Raji (cell line): ENCODE measurements around the gene KCTD21.

Experiments
- POLR2A ChIP-seq: IDR thresholded peaks from 2 replicates; pipeline ENCODE4 v1.6.1; 2011; ENCODE audit warnings: low read depth, low read length, control low read depth; ENCODE audit not compliant: insufficient read depth

Gene KCTD21

GRCh38 chr11:78221396-78222315 lies 33.2 kb upstream of the KCTD21 start:
- TF ChIP-seq POLR2A, result no peak

DNA sequence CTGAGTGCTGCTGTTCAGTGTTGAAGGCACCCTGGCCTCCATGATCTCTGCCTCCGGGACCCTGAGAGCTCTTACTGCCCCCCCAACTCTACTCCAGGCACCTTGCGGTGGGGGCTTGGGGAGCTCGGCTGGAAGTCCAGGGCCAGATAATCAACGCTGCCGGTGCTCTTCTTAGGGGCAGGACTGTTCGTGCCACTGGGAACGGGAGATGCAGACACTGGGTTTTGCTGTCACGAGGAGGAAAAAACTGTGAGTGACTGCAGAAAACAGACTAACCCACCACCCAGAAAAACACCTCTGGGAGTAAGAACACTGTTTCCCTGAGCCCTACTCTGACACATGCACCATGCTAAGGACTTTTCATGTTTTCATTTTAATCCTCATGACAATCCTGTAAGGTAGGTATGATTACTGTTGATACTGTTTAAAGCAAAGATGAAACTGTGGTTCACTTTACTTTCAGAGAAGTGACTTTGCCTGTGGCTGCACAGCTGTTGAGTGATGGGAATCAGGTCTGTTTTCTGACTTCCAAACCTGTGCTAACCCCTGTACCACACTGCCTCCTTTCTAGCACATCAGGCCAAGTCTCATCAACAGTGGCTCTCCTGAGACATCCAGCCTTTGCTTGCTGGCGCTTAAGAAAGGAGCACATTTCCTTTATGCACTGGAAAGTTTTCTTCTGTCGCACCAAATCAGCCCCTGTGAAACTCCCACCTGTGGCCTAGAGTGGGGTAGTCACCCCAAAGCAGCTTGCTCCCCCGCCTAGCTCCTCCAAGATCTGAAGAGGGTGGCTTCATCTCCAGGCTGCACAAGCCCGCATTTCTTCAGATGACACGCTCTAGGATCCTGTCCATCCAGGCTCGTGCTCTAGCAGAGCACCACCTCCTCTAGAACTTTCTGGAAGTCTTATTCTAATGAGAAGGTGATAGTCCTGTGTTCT lies 32.1 kb upstream of the KCTD21 start:
- no peak for TF ChIP-seq POLR2A

- TF ChIP-seq POLR2A, result no peak
These were observed 31.2 kb upstream of the KCTD21 start for GRCh38 chr11:78219493-78220217.

GRCh38 chr11:78218707-78219492 lies 30.5 kb upstream of the KCTD21 start:
- TF ChIP-seq POLR2A, result no peak

DNA sequence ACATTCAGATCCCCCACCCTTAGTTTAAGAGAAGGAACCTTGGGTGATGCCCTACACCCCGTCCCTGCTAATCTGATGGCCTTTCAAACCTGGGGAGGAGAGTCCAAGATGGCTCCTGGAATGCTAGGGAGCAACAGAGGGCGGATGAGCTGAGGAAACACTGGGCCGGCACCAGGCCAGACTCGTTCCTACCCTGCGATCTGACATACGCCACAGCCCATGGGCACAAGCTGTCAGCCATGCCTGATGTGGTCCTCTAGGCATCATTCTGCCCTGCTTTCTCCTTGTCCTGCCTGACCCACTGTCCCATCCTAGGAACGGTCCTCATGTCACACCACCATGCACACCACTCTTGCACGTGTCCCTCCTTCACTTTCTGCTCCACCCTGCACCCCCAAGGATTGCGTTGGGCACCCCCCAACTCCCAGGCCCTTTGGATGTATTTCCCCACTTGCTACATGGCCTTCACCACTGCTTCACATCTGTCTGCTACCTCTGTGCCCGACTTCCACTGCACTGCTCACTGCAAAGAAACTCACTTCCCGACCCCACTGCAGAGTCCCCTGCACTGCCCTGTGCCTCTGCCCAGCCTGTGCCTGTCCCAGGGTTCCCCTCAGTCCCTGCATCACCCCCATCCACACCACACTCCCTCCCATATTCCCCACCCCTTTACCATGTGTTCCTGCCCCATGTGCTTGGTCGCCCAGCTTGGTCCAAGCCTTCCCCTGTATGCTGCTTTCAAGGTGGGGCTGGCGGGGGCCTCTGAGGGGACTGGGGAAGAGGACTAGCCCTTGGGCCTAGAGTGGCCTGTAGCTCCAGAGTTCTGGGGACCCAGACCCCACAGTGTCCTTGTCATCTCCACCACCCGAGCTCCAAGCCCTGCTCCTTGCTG lies 29.5 kb upstream of the KCTD21 start:
- TF ChIP-seq POLR2A, result no peak

DNA sequence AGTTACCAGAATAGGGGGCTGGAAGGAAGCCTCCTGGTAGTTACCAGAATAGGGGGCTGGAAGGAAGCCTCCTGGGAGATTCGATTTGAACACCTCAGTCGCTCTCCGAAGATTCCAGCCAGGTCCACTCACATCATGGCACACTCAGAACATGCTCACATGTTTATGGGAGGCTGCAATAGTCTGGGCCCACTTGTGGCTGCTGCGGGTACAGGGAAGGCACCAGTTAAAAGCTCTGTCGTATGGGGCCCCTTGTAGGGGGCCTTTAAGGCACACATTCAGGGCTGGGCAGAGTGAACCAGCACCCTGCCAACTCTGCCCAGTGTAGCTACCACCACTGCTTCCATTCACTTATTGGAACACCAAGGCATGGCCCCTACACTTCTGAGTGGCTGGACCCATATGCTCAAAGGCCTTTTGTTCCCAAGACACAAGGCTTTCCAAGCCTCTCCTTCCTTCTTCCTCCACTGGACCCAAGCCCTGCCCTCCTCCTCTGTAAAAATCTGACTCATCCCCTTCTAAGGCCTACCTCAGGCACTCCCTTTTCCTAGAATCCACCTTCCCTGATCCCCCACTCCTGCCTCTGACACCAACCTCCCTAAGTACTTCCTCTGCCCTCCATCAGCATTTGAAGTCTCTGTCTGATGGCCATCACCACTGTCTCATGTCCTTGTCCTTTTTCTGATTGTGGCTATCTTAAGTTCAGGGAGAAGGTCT lies 28.3 kb upstream of the KCTD21 start:
- TF ChIP-seq POLR2A, result no peak

DNA sequence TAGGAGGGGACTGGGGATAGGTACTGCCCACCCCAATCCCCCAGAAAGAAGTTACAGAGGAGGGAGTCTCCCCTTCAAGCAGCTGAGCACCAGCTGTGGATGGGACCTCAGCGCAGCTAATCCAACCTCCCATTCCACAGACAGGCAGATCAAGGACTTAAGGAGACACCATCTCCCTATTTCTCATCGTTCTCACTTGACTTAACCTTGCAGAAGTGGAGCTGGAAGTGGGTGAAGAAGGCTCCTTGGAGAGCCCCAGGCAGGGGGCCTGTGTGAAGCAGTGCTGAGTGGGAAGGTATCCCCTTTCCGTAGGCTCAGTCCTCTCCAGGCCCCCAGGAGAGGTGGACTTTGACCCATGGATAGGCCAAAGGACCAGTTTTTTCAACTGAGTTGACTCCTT lies 27.6 kb upstream of the KCTD21 start:
- no peak for TF ChIP-seq POLR2A

- TF ChIP-seq POLR2A, result no peak
These were observed 26.1 kb upstream of the KCTD21 start for GRCh38 chr11:78214331-78215194.

- no peak for TF ChIP-seq POLR2A
These were observed 25.3 kb upstream of the KCTD21 start for GRCh38 chr11:78213526-78214330.

GRCh38 chr11:78212586-78213371 lies 24.4 kb upstream of the KCTD21 start:
- no peak for TF ChIP-seq POLR2A
